Fibroblast of villous mesenchyme (primary cell): ENCODE results near the gene MAMLD1. TPM values are rescaled to one million over a fixed set of nuclear protein-coding genes. Genes with fewer than 3 reads are reported as not detected.

Source experiments
- DNase-seq: peaks from one replicate; pipeline ENCODE4 v3.0.0-alpha.2; 2010; ENCODE audit warnings: low read depth
- H3K4me3 ChIP-seq: 2 replicates; pipeline ENCODE4 v1.5.1; 2011; ENCODE audit warnings: low read depth, mild to moderate bottlenecking, low read length
- total RNA-seq: library from RNA; depleted of rRNA; stranded (reverse); fragments of >200 nt; gene quantifications from 2 replicates; pipeline ENCODE4 v1.2.3, GENCODE V29; 2012
- TF ChIP-seq, protein P1 (sequence below): IDR thresholded peaks from 2 replicates; pipeline ENCODE4 v1.5.1; 2012; ENCODE audit warnings: low read depth, mild to moderate bottlenecking, low read length; ENCODE audit not compliant: insufficient read depth

MAMLD1 gene
- total RNA-seq, 1 donor = 0.86 TPM

DNA sequence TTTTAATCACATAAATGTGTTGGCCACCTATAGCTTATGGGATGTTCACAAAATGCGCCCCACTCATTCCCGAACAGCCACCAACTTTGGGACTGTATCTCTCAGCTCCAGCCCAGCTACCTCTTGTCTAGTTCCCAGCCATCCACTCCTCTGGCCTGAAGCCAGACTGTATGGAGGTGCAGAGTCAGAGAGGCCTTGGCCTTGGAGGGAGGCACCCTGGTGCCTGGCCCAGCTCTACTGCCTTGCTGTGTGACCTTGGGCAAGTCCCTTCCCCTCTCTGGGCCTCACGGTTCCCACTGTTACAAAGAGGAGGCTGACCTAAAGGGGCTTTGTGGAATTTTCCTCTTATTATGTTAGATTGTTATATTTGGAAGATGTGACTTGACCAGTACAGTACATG, 13.9 kb downstream of the MAMLD1 start:
- no peak for DNase-seq
- H3K4me3 ChIP-seq = no peak overlapping the region
- TF ChIP-seq, protein P1, sequence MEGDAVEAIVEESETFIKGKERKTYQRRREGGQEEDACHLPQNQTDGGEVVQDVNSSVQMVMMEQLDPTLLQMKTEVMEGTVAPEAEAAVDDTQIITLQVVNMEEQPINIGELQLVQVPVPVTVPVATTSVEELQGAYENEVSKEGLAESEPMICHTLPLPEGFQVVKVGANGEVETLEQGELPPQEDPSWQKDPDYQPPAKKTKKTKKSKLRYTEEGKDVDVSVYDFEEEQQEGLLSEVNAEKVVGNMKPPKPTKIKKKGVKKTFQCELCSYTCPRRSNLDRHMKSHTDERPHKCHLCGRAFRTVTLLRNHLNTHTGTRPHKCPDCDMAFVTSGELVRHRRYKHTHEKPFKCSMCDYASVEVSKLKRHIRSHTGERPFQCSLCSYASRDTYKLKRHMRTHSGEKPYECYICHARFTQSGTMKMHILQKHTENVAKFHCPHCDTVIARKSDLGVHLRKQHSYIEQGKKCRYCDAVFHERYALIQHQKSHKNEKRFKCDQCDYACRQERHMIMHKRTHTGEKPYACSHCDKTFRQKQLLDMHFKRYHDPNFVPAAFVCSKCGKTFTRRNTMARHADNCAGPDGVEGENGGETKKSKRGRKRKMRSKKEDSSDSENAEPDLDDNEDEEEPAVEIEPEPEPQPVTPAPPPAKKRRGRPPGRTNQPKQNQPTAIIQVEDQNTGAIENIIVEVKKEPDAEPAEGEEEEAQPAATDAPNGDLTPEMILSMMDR = no peak

DNA sequence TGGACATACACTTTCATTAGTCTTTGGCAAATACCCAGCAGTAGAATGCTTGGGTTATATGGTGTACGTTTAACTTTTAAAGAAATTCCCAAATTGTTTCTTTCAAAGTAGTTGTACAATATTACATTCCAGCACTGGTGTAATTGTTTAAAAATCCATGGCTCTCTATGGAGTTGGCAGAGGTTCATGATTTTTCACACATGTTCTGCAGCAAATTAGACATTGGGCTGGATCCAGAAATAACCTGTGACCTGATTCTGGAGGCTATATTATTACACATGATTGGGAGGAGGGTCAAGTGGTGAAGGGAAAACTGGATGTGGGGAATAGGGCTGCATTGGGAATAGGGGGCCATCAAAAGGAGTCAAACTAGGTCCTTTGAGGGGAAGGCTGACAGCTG, 41.9 kb downstream of the MAMLD1 start:
- TF ChIP-seq, protein P1 = no peak
- no peak for DNase-seq
- no peak overlapping the region for H3K4me3 ChIP-seq

DNA sequence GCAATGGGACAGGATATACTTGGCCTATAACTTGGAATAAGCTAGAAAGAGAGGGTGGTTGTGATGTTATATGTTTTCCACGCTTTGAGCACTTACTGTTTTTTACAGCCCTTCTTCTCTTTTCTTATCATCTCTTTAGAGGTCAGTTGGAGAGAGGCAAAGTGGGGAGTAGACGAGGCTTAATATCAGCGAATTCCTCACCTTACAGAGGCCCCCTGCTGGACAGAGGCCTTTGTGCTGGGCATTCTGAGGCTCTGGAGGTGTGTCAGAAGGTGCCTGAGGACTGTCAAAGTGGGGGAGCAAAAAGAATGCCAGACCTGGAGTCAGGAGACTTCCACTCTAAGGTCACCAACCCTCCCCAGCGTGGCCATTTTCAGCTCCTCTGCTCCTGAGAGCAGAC, 42.5 kb downstream of the MAMLD1 start:
- TF ChIP-seq, protein P1 = peak; percentile 29
- no peak overlapping the region for H3K4me3 ChIP-seq
- DNase-seq = no peak

DNA sequence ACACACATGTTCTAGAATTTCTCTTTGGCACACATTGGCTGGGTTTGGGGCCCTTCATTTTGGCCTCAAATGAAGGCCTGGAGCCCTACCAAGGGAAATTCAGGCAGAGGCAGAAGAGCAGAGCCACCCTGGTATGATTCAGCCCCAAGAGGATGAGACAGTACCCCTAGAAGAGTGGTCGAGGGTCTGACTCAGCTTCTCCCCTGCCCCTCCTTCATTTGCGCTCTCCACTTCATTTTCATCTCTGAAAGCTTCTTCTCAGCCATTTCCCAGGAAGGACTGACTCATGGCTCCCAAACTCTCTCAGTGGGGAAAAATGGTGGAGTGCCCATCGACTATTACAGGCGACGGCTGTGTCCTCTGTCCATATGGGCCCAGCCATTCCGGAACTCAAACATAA, 43.5 kb downstream of the MAMLD1 start:
- no peak for DNase-seq
- TF ChIP-seq, protein P1 = no peak

DNA sequence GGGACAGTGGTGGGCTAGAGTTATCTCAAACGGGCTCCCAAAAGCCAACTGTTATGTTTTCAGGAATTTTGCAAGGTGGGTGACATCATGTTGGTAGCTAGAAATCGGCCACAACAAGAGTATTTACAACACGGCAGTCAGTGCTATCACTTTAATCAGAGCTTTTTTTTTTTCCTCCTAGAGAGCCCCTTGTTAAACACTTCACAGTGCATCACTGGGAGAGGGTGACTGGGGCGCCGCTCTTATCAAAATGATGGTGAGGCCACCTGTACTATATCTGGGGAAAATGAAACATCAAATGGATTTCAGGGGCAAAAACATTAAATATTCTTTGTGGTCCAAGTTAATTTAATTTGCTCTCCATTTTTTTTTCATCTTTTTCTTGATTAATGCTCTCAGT, 44.9 kb downstream of the MAMLD1 start:
- no peak for DNase-seq
- H3K4me3 ChIP-seq = no peak overlapping the region
- TF ChIP-seq, protein P1 = no peak

More for the DNA sequence above, 43.5 kb downstream of the MAMLD1 start:
- H3K4me3 ChIP-seq = no peak overlapping the region

DNA sequence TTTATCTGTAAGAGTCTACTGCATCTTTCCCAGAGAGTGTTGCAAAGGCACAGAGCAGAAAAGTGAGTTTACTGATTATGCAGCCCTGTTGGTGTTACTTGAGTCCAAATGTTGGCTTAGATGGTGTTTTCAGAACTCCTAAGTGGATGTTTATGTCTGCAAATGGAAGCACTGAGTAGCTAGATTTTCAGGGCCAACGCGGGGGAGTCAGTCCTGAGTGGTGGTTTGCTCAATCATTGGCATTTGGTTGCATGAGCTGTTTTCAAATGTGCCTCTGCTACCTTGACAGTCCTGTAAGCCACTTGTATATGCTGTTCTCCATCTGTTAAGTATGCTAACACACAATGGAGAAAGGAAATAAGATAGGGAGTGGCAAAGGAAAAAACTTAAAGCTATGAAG, 45.4 kb downstream of the MAMLD1 start:
- TF ChIP-seq, protein P1 = no peak
- peak; percentile 56 for DNase-seq

DNA sequence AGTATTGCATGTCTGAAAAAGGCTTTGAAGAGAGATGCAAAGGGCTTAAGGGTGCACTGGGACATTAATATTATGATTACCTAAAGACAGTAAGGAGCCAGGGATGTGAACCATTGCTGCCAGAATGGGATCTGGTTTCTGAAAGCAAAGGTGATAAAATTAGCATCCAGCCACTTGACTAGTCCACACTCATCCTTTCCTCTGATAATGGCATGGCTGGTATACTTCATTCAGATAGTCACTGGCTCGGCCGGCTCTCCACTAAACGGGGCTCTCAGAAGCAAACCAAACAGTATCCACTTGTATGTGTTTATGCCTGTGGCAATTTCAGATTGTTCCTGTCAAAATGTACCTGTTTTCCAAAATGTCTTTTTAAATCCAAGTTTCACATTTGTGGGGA, 46.4 kb downstream of the MAMLD1 start:
- H3K4me3 ChIP-seq = no peak overlapping the region
- DNase-seq = no peak
- TF ChIP-seq, protein P1 = no peak

More for the DNA sequence above, 45.4 kb downstream of the MAMLD1 start:
- H3K4me3 ChIP-seq = no peak overlapping the region
